Fibroblast of lung (primary cell): ENCODE data around the gene ATP11A. TPM values are rescaled to one million over a fixed set of nuclear protein-coding genes. Genes with fewer than 3 reads are reported as not detected.

Experiments used
- DNase-seq, 2 donors: peaks; one replicate each; pipeline versions ENCODE4 v3.0.0 to v3.0.0-alpha.2; 2010; ENCODE audit warnings: low read depth in 2 of 2
- H2AFZ ChIP-seq: 2 replicates; pipeline ENCODE4 v1.5.1; 2012; ENCODE audit warnings: low read length, control low read depth, inconsistent platforms
- H3K27ac ChIP-seq: 2 replicates; pipeline ENCODE4 v1.5.1; 2011; ENCODE audit warnings: low read length, control low read depth; ENCODE audit not compliant: insufficient read depth
- H3K27me3 ChIP-seq: 2 replicates; pipeline ENCODE4 v1.5.1; 2011; ENCODE audit warnings: mild to moderate bottlenecking, low read length; ENCODE audit not compliant: control insufficient read depth, insufficient read depth
- H3K36me3 ChIP-seq: 2 replicates; pipeline ENCODE4 v1.5.1; 2011; ENCODE audit warnings: low read length; ENCODE audit not compliant: control insufficient read depth, insufficient read depth
- H3K4me1 ChIP-seq: 2 replicates; pipeline ENCODE4 v1.5.1; 2011; ENCODE audit warnings: low read length; ENCODE audit not compliant: control insufficient read depth, insufficient read depth; ENCODE audit errors: extremely low read depth
- H3K4me2 ChIP-seq: 2 replicates; pipeline ENCODE4 v1.5.1; 2011; ENCODE audit warnings: low read length, control low read depth; ENCODE audit not compliant: insufficient read depth; ENCODE audit errors: extremely low read depth
- H3K4me3 ChIP-seq, 4 experiments: fragments of 200-600 bp in 1 of 4; sonication (generic) in 1 of 4; replicated peaks in 1 of 4; 2 replicates each; pipeline ENCODE4 v1.5.1; 2011 to 2016; ENCODE audit warnings: low read length in 4 of 4, low read depth in 3 of 4, mild to moderate bottlenecking in 3 of 4, control low read depth in 2 of 4, inconsistent platforms in 1 of 4, mixed read lengths in 1 of 4; ENCODE audit not compliant: insufficient read depth in 1 of 4; ENCODE audit errors: control extremely low read depth in 1 of 4
- H3K79me2 ChIP-seq: 2 replicates; pipeline ENCODE4 v1.5.1; 2012; ENCODE audit warnings: mild to moderate bottlenecking, low read length, inconsistent platforms; ENCODE audit not compliant: control insufficient read depth, insufficient read depth
- H3K9ac ChIP-seq: 2 replicates; pipeline ENCODE4 v1.5.1; 2011; ENCODE audit warnings: mild to moderate bottlenecking, low read length, control low read depth; ENCODE audit not compliant: insufficient read depth
- H3K9me3 ChIP-seq: 2 replicates; pipeline ENCODE4 v1.5.1; 2012; ENCODE audit warnings: low read depth, low read length; ENCODE audit not compliant: control insufficient read depth, insufficient read depth
- H4K20me1 ChIP-seq: 2 replicates; pipeline ENCODE4 v1.5.1; 2011; ENCODE audit warnings: low read length; ENCODE audit not compliant: control insufficient read depth, insufficient read depth; ENCODE audit errors: extremely low read depth
- EZH2 ChIP-seq: IDR thresholded peaks from 2 replicates; pipeline ENCODE4 v1.5.1; 2012; ENCODE audit warnings: low read length, control low read depth, mild to moderate bottlenecking; ENCODE audit errors: missing control alignments
- polyA plus RNA-seq, 2 donors: library from polyadenylated mRNA; depleted of rRNA in 1 of 2; stranded (reverse) in 1 of 2; unstranded in 1 of 2; fragments of >200 nt; gene quantifications; 2 replicates each; pipeline ENCODE4 v1.2.1, GENCODE V29; 2011 to 2012; ENCODE audit warnings: missing spikeins in 1 of 2
- total RNA-seq: library from RNA; depleted of rRNA; stranded (reverse); fragments of >200 nt; gene quantifications from 2 replicates; pipeline ENCODE4 v1.2.1, GENCODE V29; 2014
- TF ChIP-seq, protein P1 (sequence below), 2 donors: IDR thresholded peaks in 1 of 2; conservative IDR thresholded peaks in 1 of 2; 1 replicate in 1 of 2; 2 replicates in 1 of 2; pipeline ENCODE4 v1.5.1; 2011 to 2012; ENCODE audit warnings: low read length in 2 of 2, control low read depth in 1 of 2, inconsistent platforms in 1 of 2, low read depth in 1 of 2, mild to moderate bottlenecking in 1 of 2

ATP11A gene
- total and polyA plus RNA-seq, 2 donors (not counting 1 experiment from before 2014, with no cell fraction given), result 2.3 to 7.8 TPM

DNA sequence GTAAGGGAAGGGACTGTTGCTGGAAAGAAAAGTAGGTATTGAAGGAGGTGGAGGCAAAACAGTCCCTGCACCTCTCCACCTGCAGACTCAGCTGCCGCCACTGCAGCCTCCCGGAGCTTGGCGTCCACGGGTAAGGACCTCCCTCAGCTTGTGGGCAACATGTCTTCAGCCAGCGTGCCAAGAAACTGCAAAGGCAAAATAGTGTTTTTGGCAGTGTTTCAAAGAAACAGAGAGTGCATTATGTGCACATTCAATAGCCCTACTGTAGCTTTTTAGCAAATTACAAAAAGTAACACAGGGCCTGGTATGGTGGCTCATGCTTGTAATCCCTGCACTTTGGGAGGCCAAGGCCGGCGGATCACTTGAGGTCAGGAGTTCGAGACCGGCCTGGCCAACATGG is 57.4 kb downstream of the ATP11A start:
- no peak overlapping the region for H3K4me3 ChIP-seq
- H3K27ac ChIP-seq, result no peak overlapping the region
- no peaks in the 10 kb centered on the region for H3K9me3 ChIP-seq
- peaks cover 2% of the 10 kb centered on the region for H3K79me2 ChIP-seq
- peak in 1 of 2 donors; percentile 27 for DNase-seq
- no peak overlapping the region for H3K9ac ChIP-seq
- no peak overlapping the region for H2AFZ ChIP-seq
- peaks cover 6% of the 10 kb centered on the region for H3K4me1 ChIP-seq
- no peak overlapping the region for H3K4me2 ChIP-seq
- TF ChIP-seq, protein P1, sequence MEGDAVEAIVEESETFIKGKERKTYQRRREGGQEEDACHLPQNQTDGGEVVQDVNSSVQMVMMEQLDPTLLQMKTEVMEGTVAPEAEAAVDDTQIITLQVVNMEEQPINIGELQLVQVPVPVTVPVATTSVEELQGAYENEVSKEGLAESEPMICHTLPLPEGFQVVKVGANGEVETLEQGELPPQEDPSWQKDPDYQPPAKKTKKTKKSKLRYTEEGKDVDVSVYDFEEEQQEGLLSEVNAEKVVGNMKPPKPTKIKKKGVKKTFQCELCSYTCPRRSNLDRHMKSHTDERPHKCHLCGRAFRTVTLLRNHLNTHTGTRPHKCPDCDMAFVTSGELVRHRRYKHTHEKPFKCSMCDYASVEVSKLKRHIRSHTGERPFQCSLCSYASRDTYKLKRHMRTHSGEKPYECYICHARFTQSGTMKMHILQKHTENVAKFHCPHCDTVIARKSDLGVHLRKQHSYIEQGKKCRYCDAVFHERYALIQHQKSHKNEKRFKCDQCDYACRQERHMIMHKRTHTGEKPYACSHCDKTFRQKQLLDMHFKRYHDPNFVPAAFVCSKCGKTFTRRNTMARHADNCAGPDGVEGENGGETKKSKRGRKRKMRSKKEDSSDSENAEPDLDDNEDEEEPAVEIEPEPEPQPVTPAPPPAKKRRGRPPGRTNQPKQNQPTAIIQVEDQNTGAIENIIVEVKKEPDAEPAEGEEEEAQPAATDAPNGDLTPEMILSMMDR (conservative IDR thresholded peaks at IDR 0.05 in 1 of 2, IDR thresholded peaks at IDR 0.05 in 1 of 2; ENCODE audit: low read depth in 1 of 2, low read length in 2 of 2), result no peak
- no peak for TF ChIP-seq EZH2
- no peaks in the 10 kb centered on the region for H3K36me3 ChIP-seq
- no peaks in the 10 kb centered on the region for H4K20me1 ChIP-seq
- no peaks in the 10 kb centered on the region for H3K27me3 ChIP-seq

DNA sequence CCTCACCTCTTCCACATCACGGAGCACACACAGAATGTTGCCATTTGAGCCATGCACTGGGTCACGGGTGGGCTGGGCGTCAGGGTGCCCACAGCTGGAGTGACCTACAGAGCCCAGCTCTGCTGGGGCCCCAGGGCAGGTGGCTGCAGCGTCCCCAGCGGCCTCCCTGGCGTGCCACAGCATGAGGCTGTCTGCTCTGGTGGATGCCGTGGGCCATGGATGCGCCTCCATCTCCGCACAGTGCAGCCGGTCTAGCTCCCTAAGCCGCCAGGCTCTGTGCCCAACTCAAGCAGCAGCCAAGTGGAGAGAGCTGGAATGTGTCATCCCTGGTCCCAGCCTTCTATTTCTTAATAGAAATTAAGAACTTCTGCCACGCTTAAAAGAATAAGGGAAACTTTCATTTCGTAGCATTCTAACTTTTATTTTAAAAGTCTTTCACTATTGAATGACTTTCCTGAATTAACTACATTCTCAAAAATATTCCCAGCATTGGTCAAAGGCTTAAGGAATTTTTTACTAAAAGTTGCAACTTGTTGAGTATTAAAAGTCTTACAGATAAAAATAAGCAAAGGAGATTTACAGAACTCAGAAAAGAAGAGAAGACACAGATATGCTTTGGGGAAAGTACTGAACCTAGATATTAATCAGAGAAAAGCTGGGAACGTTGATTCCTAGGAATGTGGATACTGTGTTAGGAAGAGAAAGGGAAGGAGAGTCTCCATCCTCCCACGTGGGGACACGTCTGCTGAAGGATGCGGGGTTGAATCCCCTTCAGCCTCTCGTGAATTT is 59.3 kb downstream of the ATP11A start:
- no peak overlapping the region for H2AFZ ChIP-seq
- peaks cover 6% of the 10 kb centered on the region for H3K4me1 ChIP-seq
- H3K27ac ChIP-seq, result no peak overlapping the region
- no peaks in the 10 kb centered on the region for H3K79me2 ChIP-seq
- no peak overlapping the region for H3K9ac ChIP-seq
- TF ChIP-seq, protein P1 (conservative IDR thresholded peaks at IDR 0.05 in 1 of 2, IDR thresholded peaks at IDR 0.05 in 1 of 2; ENCODE audit: low read depth in 1 of 2, low read length in 2 of 2), result no peak
- TF ChIP-seq EZH2, result no peak
- no peak overlapping the region for H3K4me2 ChIP-seq
- H3K9me3 ChIP-seq, result no peaks in the 10 kb centered on the region
- H3K27me3 ChIP-seq, result no peaks in the 10 kb centered on the region
- H3K4me3 ChIP-seq, result no peak overlapping the region
- H3K36me3 ChIP-seq, result no peaks in the 10 kb centered on the region
- DNase-seq, result peak in 1 of 2 donors; percentile 13
- H4K20me1 ChIP-seq, result no peaks in the 10 kb centered on the region

DNA sequence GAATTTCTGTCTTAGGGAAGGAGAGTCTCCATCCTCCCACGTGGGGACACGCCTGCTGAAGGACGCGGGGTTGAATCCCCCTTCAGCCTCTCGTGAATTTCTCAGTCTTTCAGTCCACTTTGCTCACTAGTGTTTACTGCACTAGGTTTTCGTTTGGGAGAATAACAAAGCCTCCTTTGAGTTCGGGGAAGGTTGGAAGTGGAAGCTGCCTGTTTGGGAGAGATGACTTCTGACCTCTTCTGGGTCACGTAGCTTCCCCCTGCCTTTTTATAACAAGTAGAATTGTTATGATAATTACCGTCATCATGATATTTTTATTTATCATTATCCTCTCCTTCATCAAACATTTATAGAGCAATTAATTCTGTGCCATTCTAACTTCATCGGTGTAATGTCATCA is 60.7 kb downstream of the ATP11A start:
- Histone ChIP-seq H3K4me1 (no peaks in the 10 kb centered on the region), H3K9ac (no peak overlapping the region), H3K79me2 (no peaks in the 10 kb centered on the region), H3K27ac (no peak overlapping the region), H3K36me3 (no peaks in the 10 kb centered on the region), H3K4me2 (no peak overlapping the region), H3K27me3 (no peaks in the 10 kb centered on the region), H4K20me1 (no peaks in the 10 kb centered on the region), H3K4me3 (no peak overlapping the region), H2AFZ (no peak overlapping the region), H3K9me3 (no peaks in the 10 kb centered on the region)
- DNase-seq, result no peak
- TF ChIP-seq EZH2, result no peak
- TF ChIP-seq, protein P1 (conservative IDR thresholded peaks at IDR 0.05 in 1 of 2, IDR thresholded peaks at IDR 0.05 in 1 of 2; ENCODE audit: low read depth in 1 of 2, low read length in 2 of 2), result no peak
